Measurements from ENCODE around the gene LTBP3. TPM values are rescaled to one million over a fixed set of nuclear protein-coding genes. Genes with fewer than 3 reads are reported as not detected.
A peak's percentile ranks its signal among the peaks of the same experiment; 100 is the strongest.

LTBP3 gene
- polyA plus RNA-seq, 1 experiment, result 25.3 TPM

DNA sequence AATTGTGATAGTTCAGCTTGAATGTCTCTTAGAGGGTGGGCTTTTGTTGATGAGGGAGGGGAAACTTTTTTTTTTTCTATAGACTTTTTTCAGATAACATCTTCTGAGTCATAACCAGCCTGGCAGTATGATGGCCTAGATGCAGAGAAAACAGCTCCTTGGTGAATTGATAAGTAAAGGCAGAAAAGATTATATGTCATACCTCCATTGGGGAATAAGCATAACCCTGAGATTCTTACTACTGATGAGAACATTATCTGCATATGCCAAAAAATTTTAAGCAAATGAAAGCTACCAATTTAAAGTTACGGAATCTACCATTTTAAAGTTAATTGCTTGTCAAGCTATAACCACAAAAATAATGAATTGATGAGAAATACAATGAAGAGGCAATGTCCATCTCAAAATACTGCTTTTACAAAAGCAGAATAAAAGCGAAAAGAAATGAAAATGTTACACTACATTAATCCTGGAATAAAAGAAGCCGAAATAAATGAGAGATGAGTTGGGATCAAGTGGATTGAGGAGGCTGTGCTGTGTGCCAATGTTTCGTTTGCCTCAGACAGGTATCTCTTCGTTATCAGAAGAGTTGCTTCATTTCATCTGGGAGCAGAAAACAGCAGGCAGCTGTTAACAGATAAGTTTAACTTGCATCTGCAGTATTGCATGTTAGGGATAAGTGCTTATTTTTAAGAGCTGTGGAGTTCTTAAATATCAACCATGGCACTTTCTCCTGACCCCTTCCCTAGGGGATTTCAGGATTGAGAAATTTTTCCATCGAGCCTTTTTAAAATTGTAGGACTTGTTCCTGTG lies 55.4 kb downstream of the LTBP3 start:
- ChIA-PET POLR2A (interaction anchor here (0.5 to 21.9 kb wide), 11 partner anchors 13 to 80 kb away, joined by 3 to 999 read pairs (median 3); partner anchors contain the start of gene NEAT1), CTCF (interaction anchor here (1.1 kb wide), 1 partner anchor 86 kb away, joined by 4 read pairs; no protein-coding TSS in a partner anchor)
- H3K4me3 ChIP-seq (ENCODE audit: low read depth, low read length), result peak overlapping the region; percentile 97
- H3K27me3 ChIP-seq (ENCODE audit: control insufficient read depth, insufficient read depth, low read length), result no peaks in the 10 kb centered on the region
- H3K9me3 ChIP-seq (ENCODE audit: control insufficient read depth, insufficient read depth, low read length), result no peaks in the 10 kb centered on the region; the same call in 1 of the 2 replicates
- TF ChIP-seq, protein P1, sequence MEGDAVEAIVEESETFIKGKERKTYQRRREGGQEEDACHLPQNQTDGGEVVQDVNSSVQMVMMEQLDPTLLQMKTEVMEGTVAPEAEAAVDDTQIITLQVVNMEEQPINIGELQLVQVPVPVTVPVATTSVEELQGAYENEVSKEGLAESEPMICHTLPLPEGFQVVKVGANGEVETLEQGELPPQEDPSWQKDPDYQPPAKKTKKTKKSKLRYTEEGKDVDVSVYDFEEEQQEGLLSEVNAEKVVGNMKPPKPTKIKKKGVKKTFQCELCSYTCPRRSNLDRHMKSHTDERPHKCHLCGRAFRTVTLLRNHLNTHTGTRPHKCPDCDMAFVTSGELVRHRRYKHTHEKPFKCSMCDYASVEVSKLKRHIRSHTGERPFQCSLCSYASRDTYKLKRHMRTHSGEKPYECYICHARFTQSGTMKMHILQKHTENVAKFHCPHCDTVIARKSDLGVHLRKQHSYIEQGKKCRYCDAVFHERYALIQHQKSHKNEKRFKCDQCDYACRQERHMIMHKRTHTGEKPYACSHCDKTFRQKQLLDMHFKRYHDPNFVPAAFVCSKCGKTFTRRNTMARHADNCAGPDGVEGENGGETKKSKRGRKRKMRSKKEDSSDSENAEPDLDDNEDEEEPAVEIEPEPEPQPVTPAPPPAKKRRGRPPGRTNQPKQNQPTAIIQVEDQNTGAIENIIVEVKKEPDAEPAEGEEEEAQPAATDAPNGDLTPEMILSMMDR (IDR thresholded peaks at IDR 0.05; ENCODE audit: low read depth, low read length), result no peak
- peak overlapping the region; percentile 25 for H3K27ac ChIP-seq (ENCODE audit: low read depth, low read length)
- no peak for DNase-seq (ENCODE audit: low read depth, low spot score)

DNA sequence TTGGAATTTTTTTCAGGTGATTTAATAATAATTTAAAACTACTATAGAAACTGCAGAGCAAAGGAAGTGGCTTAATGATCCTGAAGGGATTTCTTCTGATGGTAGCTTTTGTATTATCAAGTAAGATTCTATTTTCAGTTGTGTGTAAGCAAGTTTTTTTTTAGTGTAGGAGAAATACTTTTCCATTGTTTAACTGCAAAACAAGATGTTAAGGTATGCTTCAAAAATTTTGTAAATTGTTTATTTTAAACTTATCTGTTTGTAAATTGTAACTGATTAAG lies 55.9 kb downstream of the LTBP3 start:
- ChIA-PET POLR2A (interaction anchor here (0.5 to 21.9 kb wide), 11 partner anchors 13 to 121 kb away, joined by 3 to 999 read pairs (median 3); partner anchors contain the start of gene NEAT1), CTCF (interaction anchor here (1.1 kb wide), 1 partner anchor 86 kb away, joined by 4 read pairs; no protein-coding TSS in a partner anchor)
- Histone ChIP-seq H3K4me3 (ENCODE audit: low read depth, low read length) (peak overlapping the region; percentile 97), H3K9me3 (ENCODE audit: control insufficient read depth, insufficient read depth, low read length) (no peaks in the 10 kb centered on the region; the same call in 1 of the 2 replicates), H3K27me3 (ENCODE audit: control insufficient read depth, insufficient read depth, low read length) (no peaks in the 10 kb centered on the region), H3K27ac (ENCODE audit: low read depth, low read length) (no peak overlapping the region)
- TF ChIP-seq, protein P1 (IDR thresholded peaks at IDR 0.05; ENCODE audit: low read depth, low read length), result no peak
- no peak for DNase-seq (ENCODE audit: low read depth, low spot score)

DNA sequence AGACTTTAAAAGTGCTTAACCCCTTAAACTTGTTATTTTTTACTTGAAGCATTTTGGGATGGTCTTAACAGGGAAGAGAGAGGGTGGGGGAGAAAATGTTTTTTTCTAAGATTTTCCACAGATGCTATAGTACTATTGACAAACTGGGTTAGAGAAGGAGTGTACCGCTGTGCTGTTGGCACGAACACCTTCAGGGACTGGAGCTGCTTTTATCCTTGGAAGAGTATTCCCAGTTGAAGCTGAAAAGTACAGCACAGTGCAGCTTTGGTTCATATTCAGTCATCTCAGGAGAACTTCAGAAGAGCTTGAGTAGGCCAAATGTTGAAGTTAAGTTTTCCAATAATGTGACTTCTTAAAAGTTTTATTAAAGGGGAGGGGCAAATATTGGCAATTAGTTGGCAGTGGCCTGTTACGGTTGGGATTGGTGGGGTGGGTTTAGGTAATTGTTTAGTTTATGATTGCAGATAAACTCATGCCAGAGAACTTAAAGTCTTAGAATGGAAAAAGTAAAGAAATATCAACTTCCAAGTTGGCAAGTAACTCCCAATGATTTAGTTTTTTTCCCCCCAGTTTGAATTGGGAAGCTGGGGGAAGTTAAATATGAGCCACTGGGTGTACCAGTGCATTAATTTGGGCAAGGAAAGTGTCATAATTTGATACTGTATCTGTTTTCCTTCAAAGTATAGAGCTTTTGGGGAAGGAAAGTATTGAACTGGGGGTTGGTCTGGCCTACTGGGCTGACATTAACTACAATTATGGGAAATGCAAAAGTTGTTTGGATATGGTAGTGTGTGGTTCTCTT lies 56.5 kb downstream of the LTBP3 start:
- H3K4me3 ChIP-seq (ENCODE audit: low read depth, low read length), result peak overlapping the region; percentile 97
- peak overlapping the region; percentile 97 for H3K27ac ChIP-seq (ENCODE audit: low read depth, low read length)
- ChIA-PET CTCF (interaction anchor here (1.1 kb wide), 1 partner anchor 85 kb away, joined by 4 read pairs; no protein-coding TSS in a partner anchor), POLR2A (interaction anchor here (0.5 to 21.9 kb wide), 12 partner anchors 12 to 120 kb away, joined by 3 to 999 read pairs (median 3); partner anchors contain the start of gene NEAT1)
- H3K27me3 ChIP-seq (ENCODE audit: control insufficient read depth, insufficient read depth, low read length), result no peaks in the 10 kb centered on the region
- DNase-seq (ENCODE audit: low read depth, low spot score), result no peak
- TF ChIP-seq, protein P1 (IDR thresholded peaks at IDR 0.05; ENCODE audit: low read depth, low read length), result no peak
- no peaks in the 10 kb centered on the region; the same call in 1 of the 2 replicates for H3K9me3 ChIP-seq (ENCODE audit: control insufficient read depth, insufficient read depth, low read length)

DNA sequence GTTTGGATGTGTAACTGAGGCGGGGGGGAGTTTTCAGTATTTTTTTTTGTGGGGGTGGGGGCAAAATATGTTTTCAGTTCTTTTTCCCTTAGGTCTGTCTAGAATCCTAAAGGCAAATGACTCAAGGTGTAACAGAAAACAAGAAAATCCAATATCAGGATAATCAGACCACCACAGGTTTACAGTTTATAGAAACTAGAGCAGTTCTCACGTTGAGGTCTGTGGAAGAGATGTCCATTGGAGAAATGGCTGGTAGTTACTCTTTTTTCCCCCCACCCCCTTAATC lies 57.0 kb downstream of the LTBP3 start:
- CTCF ChIA-PET, result no interaction called here
- POLR2A ChIA-PET, result interaction anchor here (1.0 to 21.9 kb wide), 6 partner anchors 11 to 79 kb away, joined by 3 to 999 read pairs (median 282); partner anchors contain the start of gene NEAT1
- peak overlapping the region; percentile 97 for H3K4me3 ChIP-seq (ENCODE audit: low read depth, low read length)
- H3K27me3 ChIP-seq (ENCODE audit: control insufficient read depth, insufficient read depth, low read length), result no peaks in the 10 kb centered on the region
- no peak for DNase-seq (ENCODE audit: low read depth, low spot score)
- TF ChIP-seq, protein P1 (IDR thresholded peaks at IDR 0.05; ENCODE audit: low read depth, low read length), result no peak
- no peaks in the 10 kb centered on the region; the same call in 1 of the 2 replicates for H3K9me3 ChIP-seq (ENCODE audit: control insufficient read depth, insufficient read depth, low read length)
- peak overlapping the region; percentile 97 for H3K27ac ChIP-seq (ENCODE audit: low read depth, low read length)
